Measurements from ENCODE around the gene IMMP2L. TPM values are rescaled to one million over a fixed set of nuclear protein-coding genes. Genes with fewer than 3 reads are reported as not detected.

Gene IMMP2L
- total and polyA plus RNA-seq, 2 of the 8 experiments (the other 6 are each of a cell fraction or from before 2014, with no cell fraction given): 2.3 to 10.1 TPM

DNA sequence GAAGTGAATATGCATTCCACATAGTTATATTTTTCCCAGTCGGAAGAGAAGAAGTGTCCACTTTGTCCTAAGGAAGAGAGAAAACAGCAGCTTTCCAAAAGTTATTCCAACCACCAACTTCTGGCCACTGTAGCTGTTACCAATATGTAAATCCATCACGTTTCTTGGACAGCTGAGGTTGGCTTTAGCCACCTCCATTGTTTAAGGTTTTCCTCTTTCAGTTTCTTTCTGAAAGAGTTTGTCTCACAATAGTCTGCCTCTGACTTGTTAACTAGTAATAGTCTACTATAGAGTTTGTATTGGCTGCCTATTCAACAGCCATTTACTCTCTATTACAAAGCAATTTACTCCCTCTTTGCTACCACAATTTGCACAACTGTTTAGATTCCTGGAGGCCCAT, 929.0 kb downstream of the IMMP2L start:
- no peak for FAIRE-seq
- Histone ChIP-seq H4K20me1 (replicated peaks in 1 of 2; ENCODE audit: control insufficient read depth in 1 of 2, insufficient read depth in 2 of 2, low read length in 2 of 2) (no peaks in the 10 kb centered on the region), H3K27ac (ENCODE audit: low read depth, low read length) (no peak overlapping the region), H4K91ac (replicated peaks; ENCODE audit: insufficient read length, low read length) (no peak overlapping the region), H2AK5ac (ENCODE audit: low read depth, low read length) (no peak overlapping the region), H3K4ac (replicated peaks; ENCODE audit: insufficient read length, low read depth, low read length) (no peak overlapping the region), H4K8ac (ENCODE audit: extremely low read depth, insufficient read depth, low read length) (no peak overlapping the region), H2BK20ac (ENCODE audit: low read length) (no peak overlapping the region), H2BK12ac (ENCODE audit: low read depth, low read length) (no peak overlapping the region), H4K5ac (ENCODE audit: insufficient read length, low read depth, low read length) (no peak overlapping the region), H3K79me2 (ENCODE audit: control insufficient read depth in 1 of 2, insufficient read depth in 2 of 2, low read length in 2 of 2) (no peaks in the 10 kb centered on the region), H3K4me1 (replicated peaks in 1 of 4; ENCODE audit: control insufficient read depth in 3 of 4, insufficient read depth in 4 of 4, low read length in 3 of 4) (peaks cover 0 to 5% (median 0%) of the 10 kb centered on the region in 4 experiments; a peak in 1 of 7 replicates), H3K79me1 (ENCODE audit: low read depth, low read length) (no peaks in the 10 kb centered on the region), H3K14ac (ENCODE audit: insufficient read length) (no peak overlapping the region), H2BK120ac (replicated peaks; ENCODE audit: low read depth, low read length) (no peak overlapping the region), H3K27me3 (replicated peaks in 1 of 4; ENCODE audit: control insufficient read depth in 3 of 4, extremely low read depth in 1 of 4, insufficient read depth in 3 of 4, low read length in 3 of 4) (no peaks in the 10 kb centered on the region), H2BK15ac (ENCODE audit: low read length) (no peak overlapping the region), H3K56ac (replicated peaks; ENCODE audit: insufficient read length, low read depth, low read length) (no peak overlapping the region), H3K36me3 (ENCODE audit: control insufficient read depth in 2 of 4, insufficient read depth in 4 of 4, low read length in 3 of 4) (no peaks in the 10 kb centered on the region), H3K23me2 (ENCODE audit: low read depth, low read length) (no peaks in the 10 kb centered on the region), H2BK5ac (ENCODE audit: low read depth, low read length) (no peak overlapping the region), H2AFZ (ENCODE audit: low read length) (peak overlapping the region; percentile 36; the same call in 1 of the 2 replicates), H3K9ac (replicated peaks in 1 of 4; ENCODE audit: extremely low read depth in 1 of 4, low read depth in 3 of 4, low read length in 3 of 4) (no peak overlapping the region), H3K4me2 (ENCODE audit: insufficient read depth in 1 of 2, low read depth in 2 of 2, low read length in 2 of 2) (no peak overlapping the region), H3K23ac (ENCODE audit: insufficient read length) (no peak overlapping the region), H3K9me3 (ENCODE audit: insufficient read depth in 2 of 2, low read depth in 1 of 2, low read length in 1 of 2) (no peaks in the 10 kb centered on the region), H3K4me3 (ENCODE audit: extremely low read depth in 1 of 4, insufficient read depth in 2 of 4, low read depth in 3 of 4, low read length in 4 of 4) (no peak overlapping the region), H3K18ac (ENCODE audit: extremely low read depth, low read length) (no peak overlapping the region)
- WGBS, 2 experiments (ENCODE audit: extremely low coverage in 1 of 2, insufficient coverage in 1 of 2, insufficient read length in 1 of 2, insufficient replicate concordance in 2 of 2, low coverage in 1 of 2, low lambda C conversion rate in 2 of 2, missing lambda C conversion rate in 1 of 2): 70% methylated on average over 2 of the region's 2 CpGs; no CpG with 5 or more reads in 1 of the 2 experiments
- POLR2A ChIA-PET (ENCODE audit: partially characterized antibody): interaction anchor here (0.6 to 0.9 kb wide), 2 partner anchors 121 to 174 kb away, joined by 3 to 4 read pairs; no protein-coding TSS in a partner anchor
- CTCF ChIA-PET (ENCODE audit: partially characterized antibody): no interaction called here
- TF ChIP-seq RNF2 (IDR thresholded peaks at IDR 0.05; ENCODE audit: borderline replicate concordance, low read depth, low read length, missing control alignments, poor library complexity, severe bottlenecking): no peak
- no peak for TF ChIP-seq SRF (IDR thresholded peaks at IDR 0.05; ENCODE audit: low read depth, low read length)
- no peak for TF ChIP-seq CBX8 (IDR thresholded peaks at IDR 0.05; ENCODE audit: borderline replicate concordance, low read depth, low read length)
- TF ChIP-seq EZH2 (IDR thresholded peaks at IDR 0.05; ENCODE audit: low read depth, low read length, severe bottlenecking): no peak
- TF ChIP-seq TCF12 (IDR thresholded peaks at IDR 0.05; ENCODE audit: low read depth, low read length): no peak
- TF ChIP-seq TEAD4 (IDR thresholded peaks at IDR 0.05; ENCODE audit: low read depth, low read length): no peak
- TF ChIP-seq NRF1 (IDR thresholded peaks at IDR 0.05; ENCODE audit: low read depth, low read length): no peak
- no peak for TF ChIP-seq KDM1A (IDR thresholded peaks at IDR 0.05; ENCODE audit: borderline replicate concordance, low read length)
- TF ChIP-seq CTBP2 (IDR thresholded peaks at IDR 0.05; ENCODE audit: borderline replicate concordance, insufficient read depth, insufficient read length, low read length): no peak
- TF ChIP-seq HDAC2 (IDR thresholded peaks at IDR 0.05; ENCODE audit: borderline replicate concordance in 1 of 2, low read depth in 2 of 2, low read length in 2 of 2): no peak
- no peak for TF ChIP-seq CREB1 (IDR thresholded peaks at IDR 0.05)
- TF ChIP-seq FOSL1 (IDR thresholded peaks at IDR 0.05; ENCODE audit: insufficient read depth, low read depth, low read length): no peak
- no peak for DNase-seq (ENCODE audit: low read depth in 1 of 2, low spot score in 2 of 2)

Measured in H1 (cell line).